Activated CD8-positive, alpha-beta memory T cell treated with anti-CD3 and anti-CD28 coated beads, Interleukin-2, amount 50 U/mL, for 48 hours (primary cell): ENCODE measurements around the gene LRRC25.
A peak's percentile ranks its signal among the peaks of the same experiment; 100 is the strongest.
"Not testable (repeated sequence)": the region's sequence is repeated elsewhere in the genome, so short reads cannot be mapped to it uniquely, and the experiment has no call there.

ENCODE experiments used
- DNase-seq: peaks from one replicate; pipeline ENCODE4 v3.0.0-alpha.2; 2020

The LRRC25 gene

GRCh38 chr19:18373892-18374629 is 23.4 kb downstream of the LRRC25 start:
- DNase-seq, result peak; percentile 77

- no peak for DNase-seq
Measured at GRCh38 chr19:18373407-18373891, 24.0 kb downstream of the LRRC25 start.

- no peak for DNase-seq
Measured at GRCh38 chr19:18368504-18369222, 28.8 kb downstream of the LRRC25 start.

GRCh38 chr19:18366021-18366435 is 31.4 kb downstream of the LRRC25 start:
- no peak for DNase-seq

- DNase-seq, result no peak
Measured at GRCh38 chr19:18364826-18365528, 32.4 kb downstream of the LRRC25 start.

- not testable (repeated sequence) for DNase-seq
Measured at GRCh38 chr19:18364277-18364825, 33.1 kb downstream of the LRRC25 start.

- DNase-seq, result no peak
Measured at GRCh38 chr19:18363787-18364186, 33.6 kb downstream of the LRRC25 start.

- no peak for DNase-seq
Measured at GRCh38 chr19:18362934-18363542, 34.4 kb downstream of the LRRC25 start.

- DNase-seq, result no peak
Measured at GRCh38 chr19:18361646-18362045, 35.8 kb downstream of the LRRC25 start.

GRCh38 chr19:18357041-18357440 is 40.4 kb downstream of the LRRC25 start:
- DNase-seq, result no peak

GRCh38 chr19:18354743-18355142 is 42.7 kb downstream of the LRRC25 start:
- not testable (repeated sequence) for DNase-seq

- no peak for DNase-seq
Measured at GRCh38 chr19:18353378-18354005, 43.9 kb downstream of the LRRC25 start.

GRCh38 chr19:18351544-18351943 is 45.9 kb downstream of the LRRC25 start:
- DNase-seq, result no peak

GRCh38 chr19:18350490-18350889 is 46.9 kb downstream of the LRRC25 start:
- no peak for DNase-seq

GRCh38 chr19:18349524-18350128 is 47.8 kb downstream of the LRRC25 start:
- no peak for DNase-seq

- DNase-seq, result not testable (repeated sequence)
Measured at GRCh38 chr19:18348818-18349339, 48.5 kb downstream of the LRRC25 start.

GRCh38 chr19:18348171-18348570 is 49.3 kb downstream of the LRRC25 start:
- DNase-seq, result no peak

- DNase-seq, result no peak
Measured at GRCh38 chr19:18346091-18346490, 51.3 kb downstream of the LRRC25 start.

GRCh38 chr19:18345296-18345695 is 52.1 kb downstream of the LRRC25 start:
- no peak for DNase-seq

- DNase-seq, result no peak
Measured at GRCh38 chr19:18344582-18344950, 52.9 kb downstream of the LRRC25 start.

- no peak for DNase-seq
Measured at GRCh38 chr19:18342090-18342632, 55.3 kb downstream of the LRRC25 start.
